HepG2 (cell line): ENCODE measurements around the gene DOP1B. TPM values are rescaled to one million over a fixed set of nuclear protein-coding genes. Genes with fewer than 3 reads are reported as not detected.

Source experiments
- ATAC-seq: fragments of 200-7000 bp; cut with Tn5 transposase; 3 replicates; pipeline ENCODE4 v1.9.1; 2020; ENCODE audit warnings: mild to moderate bottlenecking, moderate library complexity
- Bru-seq: library from RNA; stranded (reverse); fragments of 400-500 nt; gene quantifications from one replicate; lab custom pipeline; 2021; lab: Mats Ljungman, UMichigan
- BruChase-seq, 2 experiments: library from RNA; stranded (reverse); fragments of 400-500 nt; gene quantifications; one replicate each; lab custom pipeline; 2021; lab: Mats Ljungman, UMichigan
- BruUV-seq: library from RNA; stranded (reverse); fragments of 400-500 nt; replicated peaks from 2 replicates; lab custom pipeline; 2021; lab: Mats Ljungman, UMichigan
- CTCF ChIA-PET: fragments of 300-600 bp; formaldehyde crosslinking; extraction: SDS; loops from one replicate; lab custom pipeline; 2021; ENCODE audit warnings: low total read pairs, inconsistent platforms, low intra/inter-chr PET ratio; lab: Yijun Ruan, JAX
- POLR2A ChIA-PET: fragments of 350-600 bp; sonication (Branson Sonifier 250); formaldehyde crosslinking; loops from one replicate; lab custom pipeline; 2020; ENCODE audit warnings: antibody characterized with exemption, inconsistent platforms; lab: Yijun Ruan, JAX
- DNase-seq: peaks from one replicate; pipeline ENCODE4 v3.0.0-alpha.2; 2015; ENCODE audit warnings: low spot score
- FAIRE-seq: peaks from 3 replicates; lab custom pipeline; 2011; peaks lifted over from hg19 to GRCh38; lab: Jason Lieb, UNC
- H2AFZ ChIP-seq: one replicate; pipeline ENCODE4 v1.6.1; 2011; ENCODE audit warnings: low read length, inconsistent platforms
- H3K27ac ChIP-seq: fragments of 300-600 bp; 3 replicates; pipeline ENCODE4 v1.8.0; 2011; ENCODE audit warnings: mixed run types, mild to moderate bottlenecking, mixed read lengths, low read length, inconsistent platforms; ENCODE audit not compliant: insufficient read depth; ENCODE audit errors: extremely low read length
- H3K27me3 ChIP-seq, 2 experiments: fragments of 200-600 bp in 1 of 2; 2 replicates in 1 of 2; 3 replicates in 1 of 2; pipeline versions ENCODE4 v1.6.0 to v1.8.0; 2011; ENCODE audit warnings: low read length in 2 of 2, mild to moderate bottlenecking in 2 of 2, moderate library complexity in 2 of 2, inconsistent platforms in 1 of 2; ENCODE audit not compliant: insufficient read depth in 2 of 2, control insufficient read depth in 1 of 2
- H3K36me3 ChIP-seq, 2 experiments: fragments of 200-600 bp in 1 of 2; replicated peaks in 1 of 2; 2 replicates in 1 of 2; 3 replicates in 1 of 2; pipeline versions ENCODE4 v1.5.1 to v1.8.0; 2011; ENCODE audit warnings: low read length in 2 of 2, inconsistent platforms in 1 of 2; ENCODE audit not compliant: insufficient read depth in 2 of 2, control insufficient read depth in 1 of 2
- H3K4me1 ChIP-seq: 2 replicates; pipeline ENCODE4 v1.5.1; 2012; ENCODE audit warnings: low read length, inconsistent platforms; ENCODE audit not compliant: insufficient read depth
- H3K4me2 ChIP-seq: 2 replicates; pipeline ENCODE4 v1.6.0; 2011; ENCODE audit warnings: low read depth, low read length, inconsistent platforms
- H3K4me3 ChIP-seq, 3 experiments: fragments of 200-600 bp in 1 of 3; sonication (generic), shearing (Covaris generic) in 1 of 3; replicated peaks in 1 of 3; 2 replicates each; pipeline ENCODE4 v1.5.1; 2011 to 2016; ENCODE audit warnings: low read length in 3 of 3, inconsistent platforms in 2 of 3, low read depth in 2 of 3, mild to moderate bottlenecking in 2 of 3, control low read depth in 1 of 3, mixed read lengths in 1 of 3; ENCODE audit not compliant: insufficient read depth in 1 of 3
- H3K79me2 ChIP-seq: one replicate; pipeline ENCODE4 v1.6.1; 2011; ENCODE audit warnings: low read length, inconsistent platforms; ENCODE audit not compliant: insufficient read depth
- H3K9ac ChIP-seq: 2 replicates; pipeline ENCODE4 v1.6.0; 2011; ENCODE audit warnings: mild to moderate bottlenecking, low read depth, low read length, inconsistent platforms; ENCODE audit not compliant: insufficient read depth
- H3K9me3 ChIP-seq: 2 replicates; pipeline ENCODE4 v1.5.1; 2012; ENCODE audit warnings: mild to moderate bottlenecking, low read length
- H4K20me1 ChIP-seq: 2 replicates; pipeline ENCODE4 v1.6.0; 2011; ENCODE audit warnings: inconsistent platforms, mild to moderate bottlenecking, low read length, moderate library complexity; ENCODE audit not compliant: insufficient read depth
- ETV5 ChIP-seq: IDR thresholded peaks from 2 replicates; pipeline ENCODE4 v1.6.1; 2018; ENCODE audit warnings: missing biosample characterization, missing genetic modification reagents, inconsistent platforms, borderline replicate concordance
- GTF3A ChIP-seq: sonication (generic); formaldehyde crosslinking; conservative IDR thresholded peaks from 2 replicates; pipeline ENCODE4 v1.4.0; 2020; ENCODE audit warnings: mild to moderate bottlenecking, missing genetic modification reagents
- TBP ChIP-seq: sonication (generic); formaldehyde crosslinking; IDR thresholded peaks from 2 replicates; pipeline ENCODE4 v1.5.0; 2020; ENCODE audit warnings: missing genetic modification reagents
- ZBTB3 ChIP-seq: sonication (generic); formaldehyde crosslinking; IDR thresholded peaks from 2 replicates; pipeline ENCODE4 v1.4.0; 2020; ENCODE audit warnings: low read depth, mild to moderate bottlenecking, moderate library complexity, missing genetic modification reagents, borderline replicate concordance
- ZNF318 ChIP-seq: sonication (generic); formaldehyde crosslinking; IDR thresholded peaks from 2 replicates; pipeline ENCODE4 v1.4.0; 2020; ENCODE audit warnings: mild to moderate bottlenecking, missing genetic modification reagents
- WGBS: methylation state at CpG from one replicate; pipeline ENCODE4 v1.1.6; 2017; ENCODE audit warnings: low lambda C conversion rate; 5-methylcytosine and 5-hydroxymethylcytosine counted together
- in situ Hi-C: cut with HindIII; loops from 2 replicates; pipeline ENCODE4 v1.10.0; 2017; ENCODE audit warnings: low pct_unique_long_range_greater_than_20kb; ENCODE audit not compliant: extremely low pct_ligation_motif_present
- intact Hi-C: fragments of 100-400 bp; cut with micrococcal nuclease; formaldehyde crosslinking; loops from one replicate; pipeline ENCODE4 v1.10.0; 2022; ENCODE audit not compliant: unreplicated experiment
- long read RNA-seq, 2 experiments: library from RNA in 1 of 2; library from polyadenylated mRNA in 1 of 2; stranded (forward) in 1 of 2; unstranded in 1 of 2; transcript quantifications; one replicate each; pipeline ENCODE4 v2.0.0, GENCODE V29; 2019 to 2022
- polyA minus RNA-seq, 3 experiments: library from RNA; depleted of rRNA, polyadenylated mRNA; stranded (reverse); fragments of >200 nt; gene quantifications; 2 replicates each; pipeline ENCODE4 v1.2.3, GENCODE V29; 2011; ENCODE audit warnings: low replicate concordance in 1 of 3
- polyA plus RNA-seq, 8 experiments: library from polyadenylated mRNA; depleted of rRNA in 3 of 8; stranded (reverse) in 7 of 8; unstranded in 1 of 8; fragments of >200 nt; fragmentation: Illumina TruSeq in 4 of 8; extraction: Trizol in 4 of 8; gene quantifications; 2 replicates each; pipeline versions ENCODE4 v1.2.1 to v1.2.3, GENCODE V29; 2011 to 2016; ENCODE audit warnings: low read depth in 4 of 8, missing spikeins in 1 of 8, mixed read lengths in 1 of 8; ENCODE audit not compliant: insufficient read depth in 1 of 8
- total RNA-seq, 5 experiments: library from RNA; depleted of rRNA; stranded (reverse); fragments of >200 nt; fragmentation: Illumina TruSeq; extraction: Trizol; gene quantifications; 2 replicates each; pipeline ENCODE4 v1.2.3, GENCODE V29; 2016; ENCODE audit warnings: low read depth in 1 of 5

DOP1B gene
- total RNA-seq (2016; rRNA removed; fragmentation: Illumina TruSeq; extraction: Trizol) (2.8 and 3.0 TPM in 2 replicates), polyA plus RNA-seq (2011; rRNA removed) (2.3 and 3.2 TPM in 2 replicates), polyA minus RNA-seq (2011; rRNA and poly(A)+ RNA removed; ENCODE audit: low replicate concordance) (1.9 and 6.3 TPM in 2 replicates), Bru-seq, nascent RNA (percentile 42 among the genes with signal in this experiment), BruChase-seq, experiment 1, labeled RNA remaining after a 6-hour chase (percentile 45 among the genes with signal in this experiment), BruChase-seq, experiment 2, labeled RNA remaining after a 2-hour chase (percentile 43 among the genes with signal in this experiment)
- total RNA-seq (2016; cell fraction: cytosol; rRNA removed; fragmentation: Illumina TruSeq; extraction: Trizol; ENCODE audit: low read depth), result 2.6 and 3.3 TPM in 2 replicates
- 2.4 and 3.0 TPM in 2 replicates for total RNA-seq (2016; cell fraction: insoluble cytoplasmic fraction; rRNA removed; fragmentation: Illumina TruSeq; extraction: Trizol)
- 1.3 and 1.6 TPM in 2 replicates for total RNA-seq (2016; cell fraction: membrane; rRNA removed; fragmentation: Illumina TruSeq; extraction: Trizol)
- 2.4 and 2.5 TPM in 2 replicates for total RNA-seq (2016; cell fraction: nucleus; rRNA removed; fragmentation: Illumina TruSeq; extraction: Trizol)
- polyA plus RNA-seq (2011; cell fraction: cytosol; rRNA removed), result 2.0 and 2.3 TPM in 2 replicates
- polyA plus RNA-seq (2011; cell fraction: nucleus; rRNA removed), result 4.2 and 4.4 TPM in 2 replicates
- 3.9 TPM in 2 replicates for polyA plus RNA-seq (2012)
- polyA plus RNA-seq (2016; cell fraction: cytosol; fragmentation: Illumina TruSeq; extraction: Trizol; ENCODE audit: low read depth), result 0.11 and 0.18 TPM in 2 replicates
- polyA plus RNA-seq (2016; cell fraction: insoluble cytoplasmic fraction; fragmentation: Illumina TruSeq; extraction: Trizol; ENCODE audit: low read depth), result 1.6 TPM in 2 replicates
- 0.45 and 0.50 TPM in 2 replicates for polyA plus RNA-seq (2016; cell fraction: membrane; fragmentation: Illumina TruSeq; extraction: Trizol; ENCODE audit: low read depth)
- polyA plus RNA-seq (2016; cell fraction: nucleus; fragmentation: Illumina TruSeq; extraction: Trizol; ENCODE audit: insufficient read depth, low read depth), result 3.0 and 3.5 TPM in 2 replicates
- 5.7 and 6.1 TPM in 2 replicates for polyA minus RNA-seq (2011; cell fraction: cytosol; rRNA and poly(A)+ RNA removed)
- polyA minus RNA-seq (2011; cell fraction: nucleus; rRNA and poly(A)+ RNA removed), result 8.0 and 8.5 TPM in 2 replicates
- long read RNA-seq, experiment 1, partial matches to known transcripts, result 1 of 1 reads
- long read RNA-seq, experiment 1, other reads (novel, unspliced or antisense), result 0 of 1 reads
- long read RNA-seq, experiment 2, partial matches to known transcripts, result 6 of 12 reads
- long read RNA-seq, experiment 2, other reads (novel, unspliced or antisense), result 6 of 12 reads

GRCh38 chr21:36156815-36157670 is at the start of gene DOP1B:
TSS of gene DOP1B (plus strand) at chr21:36156824. CDS start at chr21:36164734, 7,910 bp downstream.
- ChIA-PET POLR2A (interaction anchor here (2.2 kb wide), 1 partner anchor 163 kb away, joined by 15 read pairs; the partner anchor contains the start of gene MORC3), CTCF (interaction anchor here (2.3 kb wide), 1 partner anchor 53 kb away, joined by 10 read pairs; no protein-coding TSS in a partner anchor)
- Histone ChIP-seq H3K36me3 (no peaks in the 10 kb centered on the region), H3K4me2 (peak within 1 kb of the TSS; percentile 96), H3K9me3 (no peaks in the 10 kb centered on the region), H3K9ac (peak within 1 kb of the TSS; percentile 75), H4K20me1 (no peaks in the 10 kb centered on the region), H3K27me3 (peaks cover 0 to 5% of the 10 kb centered on the region in 2 experiments; a peak in 1 of 5 replicates), H3K4me3 (peak within 1 kb of the TSS; percentile 85 to 91 (median 87)), H3K27ac (peak within 1 kb of the TSS; percentile 81), H3K4me1 (peaks cover 17% of the 10 kb centered on the region), H2AFZ (no peak within 1 kb of the TSS), H3K79me2 (no peaks in the 10 kb centered on the region)
- FAIRE-seq (no peak), ATAC-seq (peak; percentile 70), DNase-seq (no peak)
- BruUV-seq, result no TSS peak
- in situ Hi-C loops (loop anchor here (5.0 kb wide), 1 partner anchor 50 kb away; no protein-coding TSS in a partner anchor), intact Hi-C loops (loop anchor here (2.0 to 5.0 kb wide), 2 partner anchors 78 to 230 kb away; partner anchors contain the start of gene CHAF1B)
- no CpG with 5 or more reads among the region's 83 CpGs for WGBS
- TF ChIP-seq ETV5 (CRISPR knock-in tag) (no peak), TBP (CRISPR knock-in tag) (no peak), ZBTB3 (no peak), ZNF318 (0 out of 2 replicates have a peak, but pooled peaks have one; percentile 29), GTF3A (no peak)
